MM.1S (cell line): ENCODE results near the gene ANP32B.
"Not testable (repeated sequence)": the region's sequence is repeated elsewhere in the genome, so short reads cannot be mapped to it uniquely, and the experiment has no call there.

Experiments
- CTCF ChIP-seq: fragments of 300-600 bp; sonication (generic); IDR thresholded peaks from 2 replicates; pipeline ENCODE4 v1.5.1; 2016; ENCODE audit warnings: antibody characterized with exemption, low read length, mixed read lengths
- EZH2 ChIP-seq: fragments of 300-600 bp; sonication (generic); optimal IDR thresholded peaks from 2 replicates; pipeline ENCODE3; 2017; ENCODE audit warnings: low read depth, mild to moderate bottlenecking, antibody characterized with exemption, low read length, mixed read lengths

GRCh38 chr9:97996676-97997075, 13.5 kb downstream of the ANP32B start:
- TF ChIP-seq CTCF, EZH2: not testable (repeated sequence)
